ENCODE results near the gene MRPS31. TPM values are rescaled to one million over a fixed set of nuclear protein-coding genes. Genes with fewer than 3 reads are reported as not detected.

Gene MRPS31
- total RNA-seq, 3 donors from 2014 or later = 15.8 to 29.7 (median 23.3) TPM

DNA sequence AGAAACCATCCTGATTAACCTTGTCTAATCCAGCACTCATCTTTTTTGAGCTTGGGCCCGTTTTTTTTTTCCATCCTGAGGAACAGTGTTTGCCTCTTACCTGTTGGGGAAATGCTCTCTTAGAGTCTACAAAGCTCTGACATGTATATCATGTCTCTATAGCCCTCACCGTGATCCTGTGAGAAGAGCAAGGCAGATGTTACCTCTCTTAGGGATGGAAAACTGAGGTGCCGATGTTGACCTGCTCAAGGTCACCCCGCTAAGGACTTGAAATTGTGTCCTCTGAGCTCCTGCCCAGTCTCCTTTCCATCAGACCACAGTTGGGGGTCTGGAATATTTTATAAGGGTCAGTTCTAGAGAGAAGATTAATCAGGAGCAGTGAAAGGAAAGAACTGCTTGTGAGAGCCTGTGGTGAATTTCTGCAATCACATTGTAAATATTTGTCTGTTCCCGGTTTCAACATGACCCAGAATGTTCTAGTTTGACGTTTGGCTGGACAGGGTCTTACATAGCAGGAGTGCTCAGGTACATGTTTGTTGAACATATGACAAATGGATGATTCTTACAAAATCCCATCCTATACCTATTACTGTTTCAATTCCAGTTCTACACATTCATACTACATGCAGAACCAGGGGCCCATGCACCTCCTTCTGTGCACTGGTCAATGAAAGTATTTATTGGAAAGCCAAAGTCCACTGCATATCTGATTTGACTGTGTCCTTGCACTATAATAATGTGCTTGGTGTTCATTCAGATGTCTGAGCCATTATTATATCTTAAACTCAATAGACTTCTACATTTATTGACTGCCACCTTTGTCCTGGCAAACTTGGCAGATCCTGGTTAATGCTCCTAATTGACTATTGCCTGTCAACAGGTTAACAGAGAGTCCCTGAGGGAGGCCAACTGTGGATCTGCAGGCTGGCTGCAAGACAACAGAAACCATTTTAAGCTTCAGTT is 30.5 kb upstream of the MRPS31 start:
- H3K4me3 ChIP-seq = no peak overlapping the region
- intact Hi-C loops (cut with DNase I; ENCODE audit: low total_unique reads) = no loop called here
- TF ChIP-seq POLR2AphosphoS5 (IDR thresholded peaks at IDR 0.05) = no peak
- TF ChIP-seq, protein P1, sequence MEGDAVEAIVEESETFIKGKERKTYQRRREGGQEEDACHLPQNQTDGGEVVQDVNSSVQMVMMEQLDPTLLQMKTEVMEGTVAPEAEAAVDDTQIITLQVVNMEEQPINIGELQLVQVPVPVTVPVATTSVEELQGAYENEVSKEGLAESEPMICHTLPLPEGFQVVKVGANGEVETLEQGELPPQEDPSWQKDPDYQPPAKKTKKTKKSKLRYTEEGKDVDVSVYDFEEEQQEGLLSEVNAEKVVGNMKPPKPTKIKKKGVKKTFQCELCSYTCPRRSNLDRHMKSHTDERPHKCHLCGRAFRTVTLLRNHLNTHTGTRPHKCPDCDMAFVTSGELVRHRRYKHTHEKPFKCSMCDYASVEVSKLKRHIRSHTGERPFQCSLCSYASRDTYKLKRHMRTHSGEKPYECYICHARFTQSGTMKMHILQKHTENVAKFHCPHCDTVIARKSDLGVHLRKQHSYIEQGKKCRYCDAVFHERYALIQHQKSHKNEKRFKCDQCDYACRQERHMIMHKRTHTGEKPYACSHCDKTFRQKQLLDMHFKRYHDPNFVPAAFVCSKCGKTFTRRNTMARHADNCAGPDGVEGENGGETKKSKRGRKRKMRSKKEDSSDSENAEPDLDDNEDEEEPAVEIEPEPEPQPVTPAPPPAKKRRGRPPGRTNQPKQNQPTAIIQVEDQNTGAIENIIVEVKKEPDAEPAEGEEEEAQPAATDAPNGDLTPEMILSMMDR (IDR thresholded peaks at IDR 0.05) = no peak
- no peak for TF ChIP-seq POLR2A (IDR thresholded peaks at IDR 0.05)
- no peaks in the 10 kb centered on the region for H3K9me3 ChIP-seq
- no peaks in the 10 kb centered on the region for H3K36me3 ChIP-seq
- H3K27me3 ChIP-seq = no peaks in the 10 kb centered on the region
- H3K4me1 ChIP-seq = no peaks in the 10 kb centered on the region
- peak overlapping the region in 1 of 2 donors; percentile 29 for H3K27ac ChIP-seq
- no peak for DNase-seq (ENCODE audit: low spot score in 2 of 2)

DNA sequence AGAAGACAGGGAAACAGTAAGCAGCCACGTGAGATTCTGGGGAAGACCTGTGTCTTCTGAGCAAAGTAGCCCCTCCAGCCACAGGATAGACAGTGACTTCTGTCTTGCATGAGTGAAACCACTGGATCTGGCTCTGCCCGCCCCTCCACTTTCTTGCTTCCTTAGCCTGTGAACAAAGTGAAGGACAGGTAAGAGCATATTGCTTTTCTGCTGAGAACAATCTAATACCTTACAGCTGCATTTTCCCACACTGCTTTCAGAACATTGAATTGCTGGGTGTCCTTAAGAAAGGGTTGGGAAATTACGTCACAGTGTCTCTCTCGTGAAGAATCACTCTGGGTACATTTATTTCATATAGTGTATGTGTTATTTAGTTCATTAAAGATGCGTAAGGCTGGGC is 29.6 kb upstream of the MRPS31 start:
- Histone ChIP-seq H3K27ac (peak overlapping the region in 1 of 2 donors; percentile 30), H3K4me1 (no peaks in the 10 kb centered on the region), H3K4me3 (no peak overlapping the region), H3K27me3 (no peaks in the 10 kb centered on the region), H3K9me3 (no peaks in the 10 kb centered on the region), H3K36me3 (no peaks in the 10 kb centered on the region)
- TF ChIP-seq, protein P1 (IDR thresholded peaks at IDR 0.05) = no peak
- TF ChIP-seq POLR2AphosphoS5 (IDR thresholded peaks at IDR 0.05) = no peak
- no peak for TF ChIP-seq POLR2A (IDR thresholded peaks at IDR 0.05)
- no peak for DNase-seq (ENCODE audit: low spot score in 2 of 2)
- intact Hi-C loops (cut with DNase I; ENCODE audit: low total_unique reads) = no loop called here

DNA sequence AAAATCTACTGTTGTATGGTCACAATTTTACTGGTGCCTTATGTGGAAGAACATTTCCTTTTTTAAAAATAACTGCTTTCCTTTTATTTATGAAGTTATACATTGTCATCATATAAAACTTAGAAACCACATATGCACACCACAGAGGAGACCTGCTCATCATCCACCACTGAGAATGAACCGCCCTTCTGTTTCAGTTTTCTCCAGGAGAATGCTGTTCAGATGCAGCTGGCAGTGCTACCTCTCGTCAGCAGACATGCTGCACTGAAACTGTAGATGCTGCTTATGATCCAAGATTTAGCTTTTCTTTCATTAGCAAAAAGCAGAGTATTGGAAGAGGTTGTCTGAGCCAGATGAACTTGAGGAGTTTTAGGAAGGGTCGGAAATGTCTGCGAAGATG is 28.5 kb upstream of the MRPS31 start:
- H3K36me3 ChIP-seq = no peaks in the 10 kb centered on the region
- no peaks in the 10 kb centered on the region for H3K9me3 ChIP-seq
- no peaks in the 10 kb centered on the region for H3K4me1 ChIP-seq
- intact Hi-C loops (cut with DNase I; ENCODE audit: low total_unique reads) = no loop called here
- H3K27ac ChIP-seq = no peak overlapping the region
- no peak for DNase-seq (ENCODE audit: low spot score in 2 of 2)
- no peak overlapping the region for H3K4me3 ChIP-seq
- no peaks in the 10 kb centered on the region for H3K27me3 ChIP-seq
- TF ChIP-seq POLR2A (IDR thresholded peaks at IDR 0.05) = no peak
- no peak for TF ChIP-seq POLR2AphosphoS5 (IDR thresholded peaks at IDR 0.05)
- TF ChIP-seq, protein P1 (IDR thresholded peaks at IDR 0.05) = no peak

DNA sequence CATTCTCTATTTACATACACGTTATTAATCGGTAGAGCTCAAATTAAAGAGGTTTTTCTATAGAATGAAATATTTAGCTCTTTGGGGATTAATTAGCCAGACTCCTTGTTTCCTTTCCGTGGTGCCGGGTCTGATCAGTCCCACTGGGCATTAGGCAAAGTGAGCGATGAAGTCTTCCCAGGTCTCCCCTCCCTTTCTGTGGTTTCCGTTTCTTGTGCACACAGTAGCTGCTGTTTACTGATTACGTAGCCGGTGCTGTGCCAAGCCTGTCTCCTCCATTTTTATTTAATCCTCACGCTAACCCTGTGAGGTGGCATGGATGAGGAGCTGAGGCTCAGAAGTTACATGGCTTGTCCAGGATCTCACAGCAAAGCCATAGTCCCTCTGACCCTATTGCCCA is 27.4 kb upstream of the MRPS31 start:
- DNase-seq (ENCODE audit: low spot score in 2 of 2) = peak in 1 of 2 donors; percentile 61
- H3K9me3 ChIP-seq = no peaks in the 10 kb centered on the region
- peak overlapping the region in 1 of 3 donors; percentile 0 for H3K4me3 ChIP-seq
- intact Hi-C loops (cut with DNase I; ENCODE audit: low total_unique reads) = no loop called here
- no peaks in the 10 kb centered on the region for H3K27me3 ChIP-seq
- TF ChIP-seq, protein P1 (IDR thresholded peaks at IDR 0.05) = no peak
- TF ChIP-seq POLR2AphosphoS5 (IDR thresholded peaks at IDR 0.05) (no peak), POLR2A (IDR thresholded peaks at IDR 0.05) (no peak)
- H3K36me3 ChIP-seq = no peaks in the 10 kb centered on the region
- H3K4me1 ChIP-seq = no peaks in the 10 kb centered on the region
- peak overlapping the region; percentile 57 to 64 for H3K27ac ChIP-seq

DNA sequence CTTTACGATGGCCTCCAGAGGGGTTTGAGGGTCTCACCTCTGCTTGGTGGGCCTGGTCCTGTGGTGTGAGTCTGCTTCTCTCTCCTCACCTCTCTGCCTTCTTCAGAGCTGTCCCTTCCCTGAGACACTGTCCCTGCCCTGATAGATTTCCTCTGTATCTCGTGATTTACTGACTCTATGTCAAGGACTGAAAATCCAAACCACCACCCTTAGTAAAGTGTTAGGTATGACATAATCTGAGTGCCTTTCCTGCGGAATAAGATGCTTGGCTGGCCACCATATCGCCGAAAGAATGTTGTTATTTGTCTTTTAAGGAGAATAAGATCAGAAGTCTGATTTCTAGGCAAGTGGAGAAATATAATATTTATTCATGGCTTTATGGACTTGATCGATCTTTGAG is 25.7 kb upstream of the MRPS31 start:
- intact Hi-C loops (cut with DNase I; ENCODE audit: low total_unique reads) = no loop called here
- no peaks in the 10 kb centered on the region for H3K9me3 ChIP-seq
- TF ChIP-seq POLR2A (IDR thresholded peaks at IDR 0.05) (no peak), POLR2AphosphoS5 (IDR thresholded peaks at IDR 0.05) (no peak)
- TF ChIP-seq, protein P1 (IDR thresholded peaks at IDR 0.05) = no peak
- H3K27me3 ChIP-seq = no peaks in the 10 kb centered on the region
- H3K4me3 ChIP-seq = no peak overlapping the region
- no peaks in the 10 kb centered on the region for H3K4me1 ChIP-seq
- H3K27ac ChIP-seq = no peak overlapping the region
- DNase-seq (ENCODE audit: low spot score in 2 of 2) = no peak
- no peaks in the 10 kb centered on the region for H3K36me3 ChIP-seq
